Suprapubic skin (tissue), 4 donors: ENCODE results near the gene EPB41L2.

Experiments used
- CTCF ChIP-seq, 2 donors: fragments of 200-600 bp in 1 of 2; fragments of 450-650 bp in 1 of 2; sonication (generic) in 1 of 2; IDR thresholded peaks; one replicate each; pipeline ENCODE4 v1.5.1; 2016 to 2019; ENCODE audit warnings: antibody characterized with exemption in 2 of 2, mild to moderate bottlenecking in 1 of 2, moderate library complexity in 1 of 2
- POLR2A ChIP-seq, 2 donors: fragments of 450-650 bp; IDR thresholded peaks; one replicate each; pipeline ENCODE4 v1.6.1; 2017; ENCODE audit warnings: antibody characterized with exemption in 2 of 2, mild to moderate bottlenecking in 2 of 2, moderate library complexity in 2 of 2
- POLR2AphosphoS5 ChIP-seq, 3 donors: sonication (generic); formaldehyde crosslinking; IDR thresholded peaks; one replicate each; pipeline ENCODE4 v1.6.1; 2017; ENCODE audit warnings: antibody characterized with exemption in 3 of 3

- no peak for TF ChIP-seq POLR2A (IDR thresholded peaks at IDR 0.05)
- no peak for TF ChIP-seq CTCF (IDR thresholded peaks at IDR 0.05)
- TF ChIP-seq POLR2AphosphoS5 (IDR thresholded peaks at IDR 0.05), result no peak
These were observed 47.9 kb downstream of the EPB41L2 start for GRCh38 chr6:131015025-131015591.
